Hematopoietic multipotent progenitor cell treated with erythropoietin and hydrocortisone succinate and interleukin-3 and kit ligand, for 4 days (in vitro differentiated cells): ENCODE data around the gene STXBP5L.
"Not testable (repeated sequence)": the region's sequence is repeated elsewhere in the genome, so short reads cannot be mapped to it uniquely, and the experiment has no call there.

Source experiments
- DNase-seq: peaks from one replicate; pipeline ENCODE4 v3.0.0-alpha.2; 2015

The STXBP5L gene

DNA sequence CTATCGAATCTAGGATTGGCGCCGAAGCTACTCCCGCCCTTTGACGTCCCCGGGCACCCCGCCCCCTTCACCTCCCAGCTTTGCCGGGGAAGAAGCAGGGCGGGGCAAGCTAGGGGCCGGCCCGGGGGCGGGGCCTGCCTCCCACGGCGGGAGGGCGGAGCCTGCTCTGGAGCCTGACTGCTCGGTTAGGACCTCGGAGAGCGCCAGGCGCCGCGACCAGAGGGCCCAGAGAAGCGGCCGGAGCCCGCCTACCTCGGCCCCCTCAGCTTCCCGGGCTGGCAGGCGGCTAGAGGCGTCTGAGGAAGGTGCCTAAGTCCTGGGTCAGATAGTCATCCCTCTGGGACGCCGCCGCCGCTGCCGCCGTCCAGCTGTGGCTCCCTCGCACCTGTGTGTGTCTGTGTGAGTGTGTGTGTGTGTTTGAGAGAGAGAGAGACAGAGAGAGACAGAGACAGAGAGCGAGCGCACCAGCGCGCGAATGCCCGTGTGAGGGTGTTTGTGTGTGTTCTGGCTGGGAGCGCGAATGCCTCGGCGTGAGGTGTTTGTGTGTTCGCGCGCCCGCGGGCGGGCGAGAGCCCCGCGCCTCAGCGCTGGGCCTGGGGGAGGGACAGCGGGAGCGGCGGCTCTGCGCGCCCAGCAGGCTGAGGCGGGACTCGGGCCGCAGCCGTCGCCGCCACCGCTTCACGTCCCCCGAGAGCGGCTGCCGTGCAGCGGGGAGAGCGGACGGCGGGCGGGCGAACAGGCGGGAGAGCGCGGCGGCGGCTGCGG is at the start of gene STXBP5L:
STXBP5L (plus strand) TSS at position 176 of the 765 bp plus-strand sequence. CDS start 1,374 bp downstream, outside the sequence.
- DNase-seq: peak; percentile 87

DNA sequence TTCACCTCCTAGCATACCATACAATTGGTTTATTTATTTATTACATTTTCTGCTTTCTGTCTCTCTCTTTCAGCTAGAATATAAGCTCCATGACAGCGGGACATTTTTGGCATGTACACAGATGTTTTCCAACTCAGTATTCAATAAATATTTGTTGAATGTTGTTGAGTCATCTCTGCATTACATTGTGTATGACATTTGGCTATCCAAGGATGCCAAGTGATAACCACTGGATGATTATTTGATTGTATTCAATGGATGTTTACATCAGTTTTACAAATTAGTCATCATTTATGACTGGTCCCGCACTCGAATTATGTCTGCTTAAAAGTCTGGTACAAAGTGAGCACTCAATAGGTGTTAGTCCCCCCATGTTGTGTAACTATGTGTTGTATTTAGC is 49.5 kb upstream of the STXBP5L start:
- no peak for DNase-seq

DNA sequence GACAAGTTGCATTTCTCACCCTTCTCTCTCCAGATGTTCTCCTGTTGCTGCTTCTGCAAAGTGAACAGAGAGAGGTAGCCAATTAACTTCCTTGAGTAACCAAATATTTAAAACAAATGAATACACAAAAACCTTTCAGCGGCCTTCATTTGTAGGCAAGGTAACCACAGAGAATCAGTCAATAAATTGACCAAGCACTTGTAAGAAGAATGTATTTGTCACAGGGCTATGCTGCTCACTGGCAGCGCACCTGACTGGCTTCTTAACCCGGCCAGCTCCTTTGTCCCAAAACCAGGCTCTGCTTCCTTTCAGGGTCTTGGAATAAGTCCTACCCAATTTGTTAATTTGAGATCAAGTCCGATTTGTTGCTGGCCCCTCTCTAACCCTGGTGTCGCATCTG is 43.5 kb upstream of the STXBP5L start:
- no peak for DNase-seq

DNA sequence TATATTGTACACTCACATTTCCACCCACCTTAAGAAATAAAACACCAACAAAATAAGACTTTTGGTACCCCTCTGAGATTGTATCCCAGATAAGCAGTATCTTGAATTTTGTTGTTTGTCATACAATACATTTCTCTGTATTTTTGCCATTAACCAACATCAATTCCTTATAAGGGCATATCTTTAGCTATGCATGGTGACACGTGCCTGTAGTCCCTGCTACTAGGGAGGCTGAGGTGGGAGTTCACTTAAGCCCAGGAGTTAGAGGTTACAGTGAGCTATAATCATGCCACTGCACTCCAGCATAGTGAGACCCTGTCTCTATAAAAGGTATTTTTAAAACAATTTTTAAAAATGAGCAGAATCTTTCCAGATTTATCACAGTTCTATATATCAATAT is 32.5 kb upstream of the STXBP5L start:
- no peak for DNase-seq

DNA sequence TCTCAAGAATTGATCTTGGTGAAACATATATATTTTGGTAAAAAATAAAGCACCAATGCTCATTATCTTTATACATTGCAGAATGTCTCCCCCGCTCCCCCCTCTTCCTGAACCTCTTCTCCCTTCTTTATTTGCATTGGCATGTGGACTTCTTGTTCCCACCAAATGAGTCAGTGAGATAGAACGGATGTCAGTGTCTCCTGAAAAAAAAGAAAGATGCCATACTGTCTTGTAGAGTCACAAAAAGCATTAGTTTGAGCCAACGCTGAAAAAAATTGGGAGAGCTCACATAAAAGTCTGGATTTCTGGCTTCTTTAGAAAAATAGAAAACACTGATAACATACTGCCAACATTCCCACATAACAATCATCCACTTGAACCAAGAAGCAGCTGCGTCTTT is 32.0 kb upstream of the STXBP5L start:
- DNase-seq: no peak

DNA sequence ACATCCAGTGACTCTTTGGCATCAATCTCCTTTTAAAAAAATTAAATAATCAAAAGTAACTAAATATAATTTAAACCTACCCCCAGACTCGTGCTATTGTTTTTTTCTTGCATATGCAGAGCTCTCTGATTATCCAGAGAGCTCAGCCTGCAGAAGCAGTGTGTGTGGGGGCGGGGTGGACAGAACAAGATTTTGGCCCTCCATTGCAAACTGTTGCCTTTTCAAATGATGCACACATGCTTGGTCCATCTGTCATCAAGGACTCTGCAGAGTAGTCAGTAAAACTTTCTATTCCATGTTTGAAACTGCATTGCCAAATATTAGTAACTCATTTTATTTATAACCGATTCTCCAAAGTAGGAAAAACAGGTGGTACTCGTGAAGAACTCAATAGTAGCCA is 28.6 kb upstream of the STXBP5L start:
- no peak for DNase-seq

DNA sequence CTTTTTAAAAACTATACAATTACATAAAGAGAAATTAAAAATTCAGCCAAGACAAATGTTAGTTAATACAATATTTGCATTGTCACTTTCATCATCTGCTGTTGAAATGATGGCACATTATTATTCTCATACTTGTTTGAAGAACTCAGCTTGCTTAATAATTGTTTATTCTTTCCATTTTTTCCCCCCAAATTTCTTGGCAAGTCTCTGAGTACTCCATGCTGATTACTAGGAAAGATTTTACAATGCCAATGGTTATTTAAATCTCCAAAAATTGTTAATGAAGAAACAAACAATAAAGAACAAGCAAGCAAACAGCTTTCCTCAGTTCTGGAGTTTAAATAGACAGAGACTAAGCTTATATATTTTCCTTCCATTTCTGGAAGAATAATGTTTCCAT is 15.1 kb upstream of the STXBP5L start:
- no peak for DNase-seq

DNA sequence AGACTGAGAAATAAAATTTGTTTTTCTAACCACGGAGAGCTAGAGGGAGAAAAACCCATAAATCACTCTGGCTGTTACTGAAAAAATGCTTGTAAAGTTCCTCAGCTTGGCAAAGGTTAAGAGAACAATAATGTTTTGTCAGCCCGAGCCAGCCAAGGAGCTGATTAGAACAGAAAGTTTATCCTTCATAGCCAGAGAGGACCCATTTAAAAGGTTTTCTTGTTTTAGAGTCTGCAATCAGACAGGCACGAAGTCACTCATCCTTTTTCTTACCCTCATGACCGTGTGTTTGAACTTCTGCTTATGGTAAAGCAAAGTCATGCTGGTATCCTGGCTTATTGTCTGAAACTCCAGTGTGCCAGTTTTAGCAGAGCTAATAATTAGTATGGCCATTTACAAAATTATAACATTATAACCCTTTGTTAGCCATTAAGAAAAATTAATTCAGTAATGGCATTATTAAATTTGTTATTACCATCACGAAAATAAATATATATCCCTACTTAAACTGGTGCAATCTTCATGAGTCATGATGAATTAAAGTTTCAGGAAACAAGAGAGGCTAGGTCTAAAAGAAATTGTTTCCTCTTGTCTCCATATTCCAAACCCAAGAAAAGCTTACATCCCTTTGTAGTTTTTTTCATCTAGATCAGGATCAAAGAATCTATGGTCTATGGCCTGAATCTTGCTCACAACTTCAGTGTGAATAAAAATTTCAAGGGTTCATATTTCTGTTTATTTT is 13.5 kb upstream of the STXBP5L start:
- DNase-seq: no peak

DNA sequence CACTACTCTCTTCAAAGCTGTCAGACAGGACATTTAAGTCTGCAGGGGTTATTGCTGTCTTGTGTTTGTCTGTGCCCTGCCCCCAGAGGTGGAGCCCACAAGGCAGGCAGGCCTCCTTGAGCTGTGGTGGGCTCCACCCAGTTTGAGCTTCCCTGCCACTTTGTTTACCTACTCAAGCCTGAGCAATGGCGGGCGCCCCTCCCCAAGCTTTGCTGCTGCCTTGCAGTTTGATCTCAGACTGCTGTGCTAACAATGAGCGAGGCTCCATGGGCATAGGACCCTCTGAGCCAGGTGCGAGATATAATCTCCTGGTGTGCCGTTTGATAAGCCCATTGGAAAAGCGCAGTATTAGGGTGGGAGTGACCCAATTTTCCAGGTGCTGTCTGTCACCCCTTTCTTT is 6.3 kb upstream of the STXBP5L start:
- DNase-seq: not testable (repeated sequence)

DNA sequence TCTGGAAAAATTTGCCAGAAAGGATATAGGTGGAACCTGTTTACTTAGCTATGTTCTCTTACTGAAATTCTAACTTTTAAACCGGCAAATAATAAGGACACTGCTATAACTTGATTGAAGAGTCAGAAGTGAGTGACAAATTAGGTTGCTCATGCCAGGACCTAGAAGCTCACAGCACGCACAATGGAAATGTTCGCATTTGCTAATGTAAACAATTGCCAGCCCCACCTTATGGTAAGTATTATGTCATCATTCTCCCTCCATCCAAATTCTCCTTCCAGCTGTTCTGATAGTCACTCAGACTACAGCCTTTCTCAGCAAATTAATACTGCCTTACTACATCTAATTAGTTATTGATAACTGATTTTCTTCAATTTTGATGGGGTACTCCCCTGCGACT is 4.8 kb upstream of the STXBP5L start:
- DNase-seq: no peak

DNA sequence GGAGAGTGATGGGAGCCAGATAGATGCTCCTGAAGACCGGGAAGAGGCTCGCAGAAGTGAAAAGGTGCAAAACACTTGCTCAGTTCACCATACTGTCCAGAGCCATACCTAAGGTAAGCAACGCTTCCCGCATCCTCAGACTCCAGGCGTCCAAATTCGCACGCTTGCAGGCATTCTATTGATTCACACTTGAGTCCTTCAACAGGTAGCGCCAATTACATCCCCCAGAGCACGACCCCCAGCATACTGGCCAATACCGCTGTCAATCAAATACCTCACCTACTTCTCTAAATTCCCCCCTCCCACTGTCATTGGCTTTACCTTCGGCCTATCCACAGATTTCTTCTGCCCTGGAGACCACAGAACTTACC is 361 bp upstream of the STXBP5L start:
- no peak for DNase-seq

DNA sequence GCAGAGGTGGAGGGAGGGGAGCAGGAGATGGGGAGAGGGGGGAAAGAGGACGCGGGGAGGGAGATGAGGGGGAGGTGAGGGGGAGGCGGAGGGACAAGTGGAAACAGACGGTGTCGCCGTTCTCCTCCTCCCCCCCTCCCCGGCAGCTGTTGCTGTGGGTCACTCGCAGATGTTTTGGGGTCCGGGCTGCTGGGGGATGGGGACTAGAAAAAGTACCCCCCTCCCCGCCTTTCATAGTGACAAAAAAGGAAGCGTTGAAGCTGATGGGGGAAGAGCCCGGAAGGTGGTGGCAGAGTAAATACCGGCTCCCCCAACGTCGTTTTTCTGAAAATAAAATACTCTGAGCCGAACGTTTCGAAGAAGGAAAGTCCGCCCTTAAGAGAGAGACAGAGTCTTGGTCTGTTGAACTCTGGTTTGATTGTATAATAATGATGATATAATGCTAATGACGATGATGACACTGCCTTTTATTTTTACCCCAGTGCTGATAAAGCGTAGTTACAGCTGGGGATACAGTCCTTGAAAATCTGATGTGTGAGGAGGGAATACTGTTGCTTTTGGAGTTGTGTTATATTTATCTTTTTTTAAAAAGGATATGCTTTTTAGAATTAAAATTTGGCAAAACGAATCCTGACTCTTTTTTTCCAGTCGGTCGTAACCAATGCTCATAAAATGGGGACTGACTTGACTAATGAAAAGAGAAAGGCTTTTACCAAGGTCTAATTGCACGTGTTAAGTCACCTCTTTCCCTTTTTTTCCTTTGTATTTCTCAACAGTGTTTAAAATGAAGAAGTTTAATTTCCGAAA is 993 bp downstream of the STXBP5L start:
- DNase-seq: no peak

DNA sequence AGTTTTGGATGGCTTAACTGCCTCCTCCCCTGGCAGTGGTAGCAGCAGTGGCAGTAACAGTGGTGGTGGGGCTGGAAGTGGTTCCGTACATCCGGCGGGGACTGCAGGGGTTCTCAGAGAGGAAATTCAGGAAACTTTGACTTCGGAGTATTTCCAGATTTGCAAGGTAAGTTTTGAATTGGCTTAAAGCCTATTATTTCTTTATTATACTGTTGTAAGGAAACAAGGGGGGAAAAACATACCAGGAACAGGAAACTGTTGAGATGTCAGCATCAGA is 1.5 kb downstream of the STXBP5L start:
- DNase-seq: peak; percentile 3

DNA sequence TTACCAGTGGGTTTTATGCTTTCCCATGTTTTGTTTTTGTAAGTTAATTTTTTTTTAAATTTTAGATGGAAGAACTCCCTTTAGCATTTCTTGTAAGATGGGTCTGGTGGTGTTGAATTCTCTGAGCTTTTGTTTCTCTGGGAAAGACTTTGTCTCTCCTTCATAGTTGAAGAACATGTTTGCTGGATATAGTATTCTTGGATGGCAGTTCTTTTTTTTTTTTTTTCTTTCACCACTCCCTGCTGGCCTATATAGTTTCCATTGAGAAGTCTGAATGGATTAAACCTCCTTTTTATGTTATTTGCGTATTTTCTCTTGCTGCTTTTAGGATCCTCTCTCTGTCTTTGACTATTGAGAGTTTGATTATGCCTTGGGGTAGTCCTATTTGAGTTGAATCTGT is 18.1 kb downstream of the STXBP5L start:
- DNase-seq: no peak

DNA sequence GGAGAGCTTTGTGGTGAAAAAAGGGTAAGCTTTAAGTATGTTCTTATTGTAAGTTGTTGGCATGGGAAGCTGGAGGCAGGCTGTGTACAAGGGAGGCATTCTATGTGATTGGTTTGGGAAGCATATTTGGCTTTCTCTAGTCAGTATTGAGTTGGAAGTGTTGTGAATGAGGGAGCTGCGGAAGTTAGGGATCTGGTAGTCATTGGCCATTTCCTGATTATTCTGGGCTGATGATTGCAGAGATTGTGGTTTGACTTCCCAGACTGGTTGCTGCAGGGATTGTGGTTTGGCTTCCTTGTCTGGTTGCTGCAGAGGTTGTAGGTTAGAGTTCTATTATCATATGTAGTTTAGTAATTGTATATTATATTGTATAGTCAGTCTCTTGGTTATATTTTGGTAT is 21.0 kb downstream of the STXBP5L start:
- no peak for DNase-seq

DNA sequence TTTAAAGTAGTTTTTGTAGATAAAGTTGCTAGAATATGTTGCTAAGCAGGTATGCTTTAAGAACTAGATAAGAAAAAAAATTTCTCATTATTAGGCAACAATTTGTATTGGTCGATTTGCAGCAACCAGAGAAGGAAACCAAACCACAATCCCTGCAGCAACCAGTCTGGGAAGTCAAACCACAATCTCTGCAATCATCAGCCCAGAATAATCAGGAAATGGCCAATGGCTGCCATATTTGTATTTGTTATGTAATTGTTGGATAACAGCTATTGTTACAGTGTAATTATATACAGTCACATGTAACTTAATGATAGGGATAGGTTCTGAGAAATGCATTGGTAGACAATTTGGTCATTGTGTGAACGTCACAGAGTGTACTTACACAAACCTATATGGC is 23.6 kb downstream of the STXBP5L start:
- no peak for DNase-seq

DNA sequence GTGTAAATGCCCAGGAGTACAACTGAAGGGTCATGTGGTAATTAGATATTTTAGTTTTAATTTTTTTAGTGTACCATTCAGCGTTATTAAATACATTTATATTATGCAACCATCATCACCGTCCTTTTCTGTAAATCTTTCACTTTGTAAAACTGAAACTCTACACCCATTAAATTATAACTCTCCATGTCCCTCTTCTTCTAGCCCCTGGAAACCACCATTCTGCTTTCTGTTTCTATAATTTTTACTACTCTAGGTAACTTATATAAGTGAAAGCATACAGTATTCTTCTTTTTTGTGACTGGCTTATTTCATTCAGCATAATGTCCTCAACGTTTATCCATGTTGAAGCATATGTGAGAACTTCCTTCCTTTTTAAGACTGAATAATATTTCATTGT is 48.1 kb downstream of the STXBP5L start:
- no peak for DNase-seq

DNA sequence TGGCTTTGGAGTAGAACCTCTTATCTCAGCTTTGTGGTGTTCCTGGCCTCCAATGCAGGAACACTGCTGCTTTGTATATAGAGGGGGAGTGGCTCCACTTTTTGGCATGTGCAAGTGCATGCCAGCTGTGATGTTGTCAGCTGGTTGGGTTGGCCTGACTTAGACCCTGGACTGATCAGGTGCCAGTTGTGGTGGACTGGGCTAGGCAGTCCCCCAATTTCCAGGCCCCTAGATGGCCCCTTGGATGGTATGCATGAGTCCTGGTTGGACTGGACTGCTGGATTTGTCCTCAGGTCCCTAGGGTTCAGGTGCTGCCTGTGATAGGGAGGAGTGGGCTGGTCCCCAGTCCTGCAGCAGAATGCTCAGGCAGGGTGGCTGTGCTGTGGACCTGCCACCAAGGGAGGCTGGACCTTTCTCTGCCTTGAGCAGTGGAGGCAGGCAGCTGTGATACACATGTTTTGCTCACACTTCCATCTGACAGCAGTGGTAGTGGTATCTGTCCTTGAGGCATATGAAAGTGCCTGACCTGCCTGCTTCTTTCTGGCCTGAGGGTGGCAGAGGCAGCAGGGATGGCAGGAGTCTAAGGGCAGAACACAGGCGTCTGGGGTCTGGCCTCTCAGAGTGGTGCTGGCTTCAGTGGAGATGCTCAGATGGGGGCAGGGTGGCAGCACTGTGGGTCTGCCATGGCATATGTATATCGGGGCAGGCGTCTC is 74.8 kb downstream of the STXBP5L start:
- no peak for DNase-seq

DNA sequence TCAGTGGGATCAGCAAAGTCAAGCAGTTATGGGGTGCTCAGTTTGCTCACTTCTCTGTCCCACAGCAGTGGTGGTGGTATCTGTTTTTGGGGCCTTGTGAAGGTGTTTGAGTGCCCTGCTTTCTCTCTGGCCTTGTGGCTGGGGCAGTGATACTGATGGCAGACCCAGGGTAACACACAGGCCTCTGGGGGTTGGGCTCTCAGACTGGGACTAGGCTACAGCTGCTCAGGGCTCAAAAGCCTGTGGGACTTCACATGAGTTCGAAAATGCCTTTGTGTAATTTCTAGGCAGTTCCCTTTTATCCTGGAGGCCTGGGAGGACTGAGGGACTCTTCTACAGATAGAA is 75.3 kb downstream of the STXBP5L start:
- no peak for DNase-seq

DNA sequence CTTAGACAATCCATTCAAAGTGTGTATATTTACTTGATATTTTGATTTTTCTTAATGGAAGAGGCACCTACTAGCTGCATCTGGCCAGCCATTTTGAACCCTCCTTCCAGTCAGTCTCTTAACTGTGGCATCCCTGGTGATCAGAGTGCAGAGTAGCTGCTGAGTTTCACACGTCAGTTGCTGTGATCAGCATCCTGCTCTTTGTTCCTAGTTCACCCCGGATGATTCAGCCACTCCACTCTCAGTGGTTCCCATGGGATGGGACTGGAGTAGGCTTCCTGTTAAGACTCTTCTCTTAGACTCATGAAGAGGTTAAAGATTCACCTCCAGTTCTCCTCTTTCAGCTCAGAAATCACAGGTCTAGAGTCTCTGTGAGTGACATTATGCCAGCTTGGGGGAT is 75.8 kb downstream of the STXBP5L start:
- DNase-seq: no peak

DNA sequence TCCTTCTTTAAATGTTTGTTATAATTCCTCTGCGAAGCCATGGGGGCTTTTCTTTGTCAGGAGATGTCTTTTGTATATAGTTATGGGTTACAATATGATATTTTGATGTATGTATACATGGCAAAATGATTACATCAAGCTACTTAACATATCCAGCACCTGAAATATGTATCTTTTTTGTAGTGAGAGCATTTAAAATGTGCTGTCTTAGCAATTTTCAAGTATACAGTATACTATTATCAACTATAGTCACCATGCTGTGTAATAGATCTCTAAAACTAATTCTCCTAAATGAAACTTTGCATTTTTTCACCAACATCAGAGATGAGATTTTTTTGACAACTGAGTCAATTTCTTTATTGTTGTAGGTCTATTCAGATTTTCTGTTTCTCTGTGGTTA is 77.2 kb downstream of the STXBP5L start:
- no peak for DNase-seq

DNA sequence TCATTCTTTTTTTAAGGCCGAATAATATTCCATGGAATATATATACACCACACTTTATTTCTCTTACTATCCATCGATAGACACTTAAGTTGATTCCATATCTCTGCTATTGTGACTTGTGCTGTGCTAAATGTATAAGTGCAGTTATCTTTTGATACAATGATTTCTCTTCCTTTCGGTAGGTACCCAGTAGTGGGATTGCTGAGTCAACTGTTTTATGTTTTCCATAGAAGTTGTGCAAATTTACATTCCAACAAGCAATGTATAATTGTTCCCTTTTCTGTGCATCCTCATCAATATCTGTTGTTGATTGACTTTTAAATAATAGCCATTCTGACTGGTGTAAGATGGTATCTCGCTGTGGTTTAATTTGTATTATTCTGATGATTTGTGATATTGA is 81.0 kb downstream of the STXBP5L start:
- no peak for DNase-seq

DNA sequence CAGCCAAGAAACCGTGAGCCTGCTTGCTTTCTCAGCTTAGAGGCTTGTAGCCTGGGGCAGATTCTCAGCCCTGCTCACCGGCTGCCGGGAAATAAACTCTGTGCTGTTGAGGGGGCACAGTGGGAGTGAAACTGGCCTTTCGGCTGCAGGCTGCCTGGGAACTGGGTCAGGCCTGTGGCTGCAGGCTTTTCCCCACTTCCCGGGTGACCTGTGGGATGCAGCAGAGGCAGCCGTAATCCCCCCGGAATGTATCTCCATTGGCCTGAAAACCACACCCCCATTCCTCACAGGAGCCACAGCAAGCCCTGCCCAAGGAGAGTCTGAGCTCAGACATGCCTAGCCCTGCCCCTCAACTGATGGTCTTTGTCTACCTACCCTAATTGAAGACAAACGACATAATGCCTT is 110.9 kb downstream of the STXBP5L start:
- no peak for DNase-seq

DNA sequence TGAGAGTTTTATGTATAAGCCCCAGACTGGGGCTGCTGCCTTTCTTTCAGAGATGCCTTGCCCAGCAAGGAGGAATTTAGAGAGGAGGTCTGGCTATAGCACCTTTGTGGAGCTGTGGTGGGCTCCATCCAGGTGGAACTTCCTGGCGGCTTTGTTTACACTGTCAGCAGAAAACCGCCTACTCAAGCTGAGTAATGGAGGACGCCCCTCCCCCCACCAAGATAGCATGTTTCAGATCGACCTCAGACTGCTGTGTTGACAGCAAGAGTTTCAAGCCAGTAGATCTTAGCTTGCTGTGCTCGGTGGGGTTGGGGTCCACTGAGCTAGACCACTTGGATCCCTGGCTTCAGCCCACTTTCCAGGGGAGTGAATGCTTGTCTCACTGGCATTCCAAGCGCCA is 155.6 kb downstream of the STXBP5L start:
- no peak for DNase-seq
